ENCODE results near the gene PEX19.

GRCh38 chr1:160309571-160309970 is 24.6 kb upstream of the PEX19 start:
- TF ChIP-seq CTCF (IDR thresholded peaks at IDR 0.05) (no peak), POLR2A (IDR thresholded peaks at IDR 0.05) (no peak)
